MCF 10A (cell line): ENCODE measurements around the gene PCYT1B. TPM values are rescaled to one million over a fixed set of nuclear protein-coding genes. Genes with fewer than 3 reads are reported as not detected.
"Not testable (repeated sequence)": the region's sequence is repeated elsewhere in the genome, so short reads cannot be mapped to it uniquely, and the experiment has no call there.

Experiments used
- BruUV-seq: library from RNA; stranded (reverse); fragments of 400-500 nt; replicated peaks from 2 replicates; lab custom pipeline; 2021; lab: Mats Ljungman, UMichigan
- CTCF ChIA-PET: fragments of 300-600 bp; sonication (Branson Sonifier 250); formaldehyde crosslinking; extraction: SDS; loops from one replicate; lab custom pipeline; 2021; ENCODE audit warnings: antibody characterized with exemption, inconsistent platforms; lab: Yijun Ruan, JAX
- POLR2A ChIA-PET: fragments of 300-600, 350-650 bp; sonication (Branson Sonifier 250); formaldehyde crosslinking; extraction: SDS; loops from one replicate; lab custom pipeline; 2020; ENCODE audit warnings: antibody characterized with exemption, inconsistent platforms; lab: Yijun Ruan, JAX
- DNase-seq: peaks from one replicate; pipeline ENCODE4 v3.0.0-alpha.2; 2018; ENCODE audit not compliant: unreplicated experiment
- H3K27ac Mint-ChIP-seq: one replicate; pipeline ENCODE4 v1.8.0; 2022; ENCODE audit warnings: mild to moderate bottlenecking, low read depth, mixed read lengths; ENCODE audit not compliant: unreplicated experiment
- H3K27me3 Mint-ChIP-seq: one replicate; pipeline ENCODE4 v1.8.0; 2022; ENCODE audit warnings: mixed read lengths; ENCODE audit not compliant: insufficient read depth, unreplicated experiment
- H3K36me3 Mint-ChIP-seq: one replicate; pipeline ENCODE4 v1.8.0; 2022; ENCODE audit warnings: mild to moderate bottlenecking, moderate library complexity, mixed read lengths; ENCODE audit not compliant: insufficient read depth, unreplicated experiment
- H3K4me1 Mint-ChIP-seq: one replicate; pipeline ENCODE4 v1.8.0; 2022; ENCODE audit warnings: mixed read lengths; ENCODE audit not compliant: insufficient read depth, unreplicated experiment
- H3K4me3 Mint-ChIP-seq: one replicate; pipeline ENCODE4 v1.8.0; 2022; ENCODE audit warnings: mild to moderate bottlenecking, moderate library complexity, mixed read lengths; ENCODE audit not compliant: unreplicated experiment
- H3K9me3 Mint-ChIP-seq: one replicate; pipeline ENCODE4 v1.8.0; 2022; ENCODE audit warnings: mixed read lengths; ENCODE audit not compliant: unreplicated experiment
- CTCF ChIP-seq: fragments of 200-600 bp; IDR thresholded peaks from one replicate; pipeline ENCODE4 v1.8.0; 2022; ENCODE audit warnings: antibody characterized with exemption, mild to moderate bottlenecking; ENCODE audit not compliant: unreplicated experiment
- intact Hi-C: fragments of 100-400 bp; cut with micrococcal nuclease; formaldehyde crosslinking; loops from 2 replicates; pipeline ENCODE4 v1.14.1; 2022
- total RNA-seq: library from RNA; stranded (reverse); gene quantifications from 2 replicates; pipeline ENCODE4 v1.2.3, GENCODE V29; 2022

PCYT1B gene
- total RNA-seq, 1 experiment from 2014 or later = not detected

- POLR2A ChIA-PET = no interaction called here
- Mint-ChIP-seq H3K27me3 (peaks cover 58% of the 10 kb centered on the region), H3K27ac (no peak overlapping the region)
Observed at GRCh38 chrX:24629701-24630100, 17.4 kb downstream of the PCYT1B start.

GRCh38 chrX:24619647-24620046 lies 27.5 kb downstream of the PCYT1B start:
- ChIA-PET POLR2A (no interaction called here), CTCF (no interaction called here)

More at GRCh38 chrX:24629701-24630100, 17.4 kb downstream of the PCYT1B start:
- TF ChIP-seq CTCF = no peak
- intact Hi-C loops = no loop called here
- H3K9me3 Mint-ChIP-seq = no peaks in the 10 kb centered on the region
- no peaks in the 10 kb centered on the region for H3K4me1 Mint-ChIP-seq
- CTCF ChIA-PET = no interaction called here
- no TSS peak for BruUV-seq
- DNase-seq = no peak
- no peaks in the 10 kb centered on the region for H3K36me3 Mint-ChIP-seq
- no peak overlapping the region for H3K4me3 Mint-ChIP-seq

GRCh38 chrX:24610516-24610915 lies 36.6 kb downstream of the PCYT1B start:
- no peak for DNase-seq
- Mint-ChIP-seq H3K27me3 (peaks cover 76% of the 10 kb centered on the region), H3K4me3 (no peak overlapping the region), H3K27ac (no peak overlapping the region), H3K9me3 (no peaks in the 10 kb centered on the region), H3K36me3 (no peaks in the 10 kb centered on the region), H3K4me1 (no peaks in the 10 kb centered on the region)
- POLR2A ChIA-PET = interaction anchor here (1.0 kb wide), 1 partner anchor 11 kb away, joined by 3 read pairs; no protein-coding TSS in a partner anchor
- BruUV-seq = no TSS peak
- TF ChIP-seq CTCF = no peak
- intact Hi-C loops = no loop called here
- CTCF ChIA-PET = interaction anchor here (0.6 kb wide), 1 partner anchor 80 kb away, joined by 3 read pairs; no protein-coding TSS in a partner anchor

More at GRCh38 chrX:24619647-24620046, 27.5 kb downstream of the PCYT1B start:
- peak; percentile 60 for DNase-seq
- BruUV-seq = no TSS peak
- Mint-ChIP-seq H3K36me3 (no peaks in the 10 kb centered on the region), H3K4me1 (no peaks in the 10 kb centered on the region), H3K27me3 (peaks cover 68% of the 10 kb centered on the region), H3K9me3 (no peaks in the 10 kb centered on the region), H3K4me3 (no peak overlapping the region), H3K27ac (no peak overlapping the region)
- TF ChIP-seq CTCF = no peak
- intact Hi-C loops = no loop called here

GRCh38 chrX:24607616-24608015 lies 39.5 kb downstream of the PCYT1B start:
- Mint-ChIP-seq H3K27ac (no peak overlapping the region), H3K9me3 (no peaks in the 10 kb centered on the region), H3K36me3 (no peaks in the 10 kb centered on the region), H3K27me3 (peaks cover 76% of the 10 kb centered on the region), H3K4me1 (no peaks in the 10 kb centered on the region), H3K4me3 (no peak overlapping the region)
- no peak for DNase-seq
- intact Hi-C loops = no loop called here
- BruUV-seq = no TSS peak
- POLR2A ChIA-PET = no interaction called here
- no peak for TF ChIP-seq CTCF
- CTCF ChIA-PET = no interaction called here

GRCh38 chrX:24605941-24606340 lies 41.2 kb downstream of the PCYT1B start:
- H3K27me3 Mint-ChIP-seq = peaks cover 89% of the 10 kb centered on the region
- BruUV-seq, H3K4me3 Mint-ChIP-seq, CTCF ChIA-PET, POLR2A ChIA-PET, H3K9me3 Mint-ChIP-seq, H3K27ac Mint-ChIP-seq, H3K4me1 Mint-ChIP-seq, intact Hi-C loops, H3K36me3 Mint-ChIP-seq: not testable (repeated sequence)
- DNase-seq = peak; percentile 27
